ENCODE measurements around the gene CD46.
"Not testable (repeated sequence)": the region's sequence is repeated elsewhere in the genome, so short reads cannot be mapped to it uniquely, and the experiment has no call there.

Gene CD46

DNA sequence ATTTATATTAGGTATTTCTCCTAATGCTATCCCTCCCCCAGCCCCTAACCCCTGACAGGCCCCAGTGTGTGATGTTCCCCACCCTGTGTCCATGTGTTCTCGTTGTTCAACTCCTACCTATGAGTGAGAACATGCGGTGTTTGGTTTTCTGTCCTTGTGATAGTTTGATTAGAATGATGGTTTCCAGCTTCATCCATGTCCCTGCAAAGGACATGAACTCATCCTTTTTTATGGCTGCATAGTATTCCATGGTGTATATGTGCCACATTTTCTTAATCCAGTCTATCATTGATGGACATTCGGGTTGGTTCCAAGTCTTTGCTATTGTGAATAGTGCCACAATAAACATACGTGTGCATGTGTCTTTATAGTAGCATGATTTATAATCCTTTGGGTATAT is 18.7 kb downstream of the CD46 start:
- H3K79me2 ChIP-seq (ENCODE audit: control insufficient read depth, insufficient read depth, low read length, unreplicated experiment); H3K27ac ChIP-seq (ENCODE audit: low read depth, low read length); H3K4me1 ChIP-seq (ENCODE audit: control insufficient read depth, insufficient read depth, low read length, unreplicated experiment); H3K4me3 ChIP-seq (ENCODE audit: low read depth, low read length); H2AFZ ChIP-seq (ENCODE audit: low read length, unreplicated experiment); H3K27me3 ChIP-seq (ENCODE audit: insufficient read depth, low read length): not testable (repeated sequence)
- H3K36me3 ChIP-seq (ENCODE audit: insufficient read depth, low read length): peaks cover 16% of the 10 kb centered on the region; the same call in 1 of the 2 replicates

DNA sequence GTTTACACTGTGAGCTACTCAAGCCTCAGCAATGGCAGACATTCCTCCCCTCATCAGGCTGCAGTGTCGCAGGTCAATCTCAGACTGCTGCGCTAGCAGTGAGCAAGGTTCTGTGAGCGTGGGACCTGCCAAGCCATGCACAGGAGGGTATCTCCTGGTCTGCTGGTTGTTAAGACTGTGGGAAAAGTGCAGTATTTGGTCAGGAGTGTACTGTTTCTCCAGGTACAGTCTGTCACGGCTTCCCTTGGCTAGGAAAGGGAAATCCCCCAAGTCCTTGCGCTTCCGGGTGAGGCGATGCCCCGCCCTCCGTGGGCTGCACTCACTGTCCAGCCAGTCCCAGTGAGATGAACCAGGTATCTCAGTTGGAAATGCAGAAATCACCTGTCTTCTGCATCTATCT is 24.2 kb downstream of the CD46 start:
- not testable (repeated sequence) for H3K79me2 ChIP-seq (ENCODE audit: control insufficient read depth, insufficient read depth, low read length, unreplicated experiment); H3K4me3 ChIP-seq (ENCODE audit: low read depth, low read length); H3K27ac ChIP-seq (ENCODE audit: low read depth, low read length); H3K4me1 ChIP-seq (ENCODE audit: control insufficient read depth, insufficient read depth, low read length, unreplicated experiment); H2AFZ ChIP-seq (ENCODE audit: low read length, unreplicated experiment); H3K27me3 ChIP-seq (ENCODE audit: insufficient read depth, low read length)
- peaks cover 21% of the 10 kb centered on the region for H3K36me3 ChIP-seq (ENCODE audit: insufficient read depth, low read length)

- not testable (repeated sequence) for H3K27me3 ChIP-seq (ENCODE audit: insufficient read depth, low read length); H3K4me3 ChIP-seq (ENCODE audit: low read depth, low read length); H3K4me1 ChIP-seq (ENCODE audit: control insufficient read depth, insufficient read depth, low read length, unreplicated experiment); H3K27ac ChIP-seq (ENCODE audit: low read depth, low read length); H3K79me2 ChIP-seq (ENCODE audit: control insufficient read depth, insufficient read depth, low read length, unreplicated experiment); H2AFZ ChIP-seq (ENCODE audit: low read length, unreplicated experiment)
- H3K36me3 ChIP-seq (ENCODE audit: insufficient read depth, low read length): peaks cover 21% of the 10 kb centered on the region
Observed at GRCh38 chr1:207777412-207777811, 25.6 kb downstream of the CD46 start.

GRCh38 chr1:207779008-207779407 is 27.2 kb downstream of the CD46 start:
- Histone ChIP-seq H3K4me1 (ENCODE audit: control insufficient read depth, insufficient read depth, low read length, unreplicated experiment) (no peaks in the 10 kb centered on the region), H3K27me3 (ENCODE audit: insufficient read depth, low read length) (no peaks in the 10 kb centered on the region), H3K79me2 (ENCODE audit: control insufficient read depth, insufficient read depth, low read length, unreplicated experiment) (peaks cover 5% of the 10 kb centered on the region), H3K4me3 (ENCODE audit: low read depth, low read length) (no peak overlapping the region), H2AFZ (ENCODE audit: low read length, unreplicated experiment) (no peak overlapping the region), H3K27ac (ENCODE audit: low read depth, low read length) (no peak overlapping the region), H3K36me3 (ENCODE audit: insufficient read depth, low read length) (peaks cover 28% of the 10 kb centered on the region)

DNA sequence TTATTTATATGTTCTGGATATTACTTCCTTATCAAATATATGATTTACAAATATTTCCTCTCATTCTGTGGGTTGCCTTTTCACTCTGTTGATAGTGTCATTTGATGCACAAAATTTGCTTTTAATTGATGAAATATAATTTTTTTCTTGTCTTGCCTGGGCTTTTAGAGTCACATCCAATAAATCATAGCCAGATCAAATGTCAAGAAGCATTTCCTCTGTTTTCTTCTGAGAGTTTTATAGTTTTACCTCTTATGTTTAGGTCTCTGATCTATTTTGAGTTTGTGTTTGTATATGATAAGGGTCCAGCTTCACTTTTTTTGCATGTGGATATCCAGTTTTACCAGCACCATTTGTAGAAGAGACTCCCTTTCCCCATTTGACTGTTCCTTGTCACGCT is 29.5 kb downstream of the CD46 start:
- Histone ChIP-seq H3K36me3 (ENCODE audit: insufficient read depth, low read length) (peaks cover 38% of the 10 kb centered on the region), H3K27ac (ENCODE audit: low read depth, low read length) (no peak overlapping the region), H2AFZ (ENCODE audit: low read length, unreplicated experiment) (no peak overlapping the region), H3K4me3 (ENCODE audit: low read depth, low read length) (no peak overlapping the region), H3K79me2 (ENCODE audit: control insufficient read depth, insufficient read depth, low read length, unreplicated experiment) (peaks cover 5% of the 10 kb centered on the region), H3K4me1 (ENCODE audit: control insufficient read depth, insufficient read depth, low read length, unreplicated experiment) (no peaks in the 10 kb centered on the region), H3K27me3 (ENCODE audit: insufficient read depth, low read length) (no peaks in the 10 kb centered on the region)

- Histone ChIP-seq H3K36me3 (ENCODE audit: insufficient read depth, low read length) (peaks cover 24% of the 10 kb centered on the region), H3K27me3 (ENCODE audit: insufficient read depth, low read length) (no peaks in the 10 kb centered on the region), H3K4me1 (ENCODE audit: control insufficient read depth, insufficient read depth, low read length, unreplicated experiment) (peaks cover 5% of the 10 kb centered on the region), H2AFZ (ENCODE audit: low read length, unreplicated experiment) (no peak overlapping the region), H3K79me2 (ENCODE audit: control insufficient read depth, insufficient read depth, low read length, unreplicated experiment) (no peaks in the 10 kb centered on the region), H3K4me3 (ENCODE audit: low read depth, low read length) (no peak overlapping the region), H3K27ac (ENCODE audit: low read depth, low read length) (no peak overlapping the region)
Observed at GRCh38 chr1:207787776-207788175, 35.9 kb downstream of the CD46 start.

DNA sequence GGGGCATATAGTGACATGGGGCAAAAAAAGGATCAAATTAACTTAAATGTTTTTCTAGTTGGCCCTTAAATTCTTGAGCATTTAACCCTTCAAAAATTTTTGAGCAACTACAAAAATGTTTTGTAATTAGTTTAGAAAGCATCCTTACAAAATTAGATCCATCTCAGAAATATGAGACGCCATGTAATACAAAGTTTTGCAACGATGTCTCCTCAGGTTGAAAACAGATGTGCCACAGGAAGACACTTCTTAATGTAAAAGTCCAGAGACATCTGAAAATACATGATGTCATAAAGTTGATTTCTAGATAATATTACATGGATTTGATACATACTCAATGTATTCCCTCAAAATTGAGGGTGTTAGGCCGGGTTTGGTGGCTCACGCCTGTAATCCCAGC is 37.5 kb downstream of the CD46 start:
- Histone ChIP-seq H3K4me1 (ENCODE audit: control insufficient read depth, insufficient read depth, low read length, unreplicated experiment) (peaks cover 5% of the 10 kb centered on the region), H3K36me3 (ENCODE audit: insufficient read depth, low read length) (peaks cover 13% of the 10 kb centered on the region; the same call in 1 of the 2 replicates), H3K4me3 (ENCODE audit: low read depth, low read length) (no peak overlapping the region), H3K79me2 (ENCODE audit: control insufficient read depth, insufficient read depth, low read length, unreplicated experiment) (no peaks in the 10 kb centered on the region), H2AFZ (ENCODE audit: low read length, unreplicated experiment) (no peak overlapping the region), H3K27ac (ENCODE audit: low read depth, low read length) (no peak overlapping the region), H3K27me3 (ENCODE audit: insufficient read depth, low read length) (no peaks in the 10 kb centered on the region)

DNA sequence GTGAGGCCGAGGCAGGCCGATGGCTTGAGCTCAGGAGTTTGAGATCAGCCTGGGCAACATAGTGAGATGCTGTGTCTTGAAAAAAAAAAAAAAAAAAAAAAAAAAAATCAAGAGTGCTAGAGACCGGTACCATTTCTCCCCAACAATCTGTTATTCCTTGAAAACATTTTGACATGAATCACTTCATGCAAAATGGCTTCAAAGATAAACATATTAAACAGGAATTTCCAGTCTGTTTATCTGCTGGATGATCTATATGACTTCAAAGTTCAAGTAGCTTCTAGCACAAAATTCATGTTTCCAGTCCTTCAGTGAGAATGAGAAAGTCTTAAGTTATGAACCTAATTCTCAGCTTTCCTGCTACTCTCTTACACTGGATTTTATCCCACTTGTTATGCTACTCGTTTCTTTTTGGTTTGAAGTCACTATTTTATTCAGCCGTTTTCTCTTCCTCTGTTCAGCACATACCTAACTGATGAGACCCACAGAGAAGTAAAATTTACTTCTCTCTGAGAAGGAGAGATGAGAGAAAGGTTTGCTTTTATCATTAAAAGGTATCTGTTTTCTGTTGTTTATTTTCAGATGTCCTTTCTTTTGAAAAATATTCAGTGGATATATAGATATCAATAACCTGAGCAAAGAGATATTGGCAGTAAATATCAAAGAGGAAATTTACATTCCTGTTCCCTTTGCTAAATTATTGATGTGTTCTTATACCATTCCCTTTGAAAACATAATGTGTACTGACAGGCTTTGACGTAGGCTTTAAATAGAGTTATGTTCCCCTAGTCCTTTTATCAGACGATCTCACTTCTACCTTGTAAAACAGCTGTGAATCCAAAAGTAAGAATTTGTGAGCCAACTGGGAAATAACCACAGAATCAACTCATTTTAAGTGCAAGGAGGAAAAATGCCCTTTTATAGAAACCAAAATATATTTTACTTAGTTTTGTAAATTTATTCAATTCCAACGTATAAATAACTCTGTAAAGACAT is 38.2 kb downstream of the CD46 start:
- Histone ChIP-seq H3K27me3 (ENCODE audit: insufficient read depth, low read length) (no peaks in the 10 kb centered on the region), H2AFZ (ENCODE audit: low read length, unreplicated experiment) (no peak overlapping the region), H3K36me3 (ENCODE audit: insufficient read depth, low read length) (peaks cover 6% of the 10 kb centered on the region; the same call in 1 of the 2 replicates), H3K4me1 (ENCODE audit: control insufficient read depth, insufficient read depth, low read length, unreplicated experiment) (peaks cover 5% of the 10 kb centered on the region), H3K79me2 (ENCODE audit: control insufficient read depth, insufficient read depth, low read length, unreplicated experiment) (no peaks in the 10 kb centered on the region), H3K4me3 (ENCODE audit: low read depth, low read length) (no peak overlapping the region), H3K27ac (ENCODE audit: low read depth, low read length) (no peak overlapping the region)

DNA sequence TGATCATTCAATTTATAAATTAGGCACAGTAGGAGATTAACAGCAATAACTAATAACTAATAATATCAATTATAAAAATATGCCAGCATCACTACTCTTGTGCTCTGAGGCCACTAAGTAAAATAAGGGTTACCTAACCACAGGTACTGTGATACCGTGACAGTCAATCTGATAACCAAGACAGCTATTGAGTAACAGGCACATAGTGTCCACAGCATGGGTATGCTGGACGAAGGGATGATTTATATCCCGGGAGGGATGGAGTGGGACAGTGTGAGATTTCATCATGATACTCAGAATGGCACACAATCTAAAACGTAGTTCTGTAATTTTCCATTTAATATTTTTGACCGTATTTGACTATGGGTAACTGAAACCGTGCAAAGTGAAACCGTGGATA is 39.4 kb downstream of the CD46 start:
- Histone ChIP-seq H3K27me3 (ENCODE audit: insufficient read depth, low read length) (no peaks in the 10 kb centered on the region), H2AFZ (ENCODE audit: low read length, unreplicated experiment) (no peak overlapping the region), H3K4me1 (ENCODE audit: control insufficient read depth, insufficient read depth, low read length, unreplicated experiment) (peaks cover 5% of the 10 kb centered on the region), H3K27ac (ENCODE audit: low read depth, low read length) (no peak overlapping the region), H3K4me3 (ENCODE audit: low read depth, low read length) (no peak overlapping the region), H3K36me3 (ENCODE audit: insufficient read depth, low read length) (peaks cover 6% of the 10 kb centered on the region; the same call in 1 of the 2 replicates), H3K79me2 (ENCODE audit: control insufficient read depth, insufficient read depth, low read length, unreplicated experiment) (no peaks in the 10 kb centered on the region)

- Histone ChIP-seq H3K27me3 (ENCODE audit: insufficient read depth, low read length) (no peaks in the 10 kb centered on the region), H3K79me2 (ENCODE audit: control insufficient read depth, insufficient read depth, low read length, unreplicated experiment) (no peaks in the 10 kb centered on the region), H3K36me3 (ENCODE audit: insufficient read depth, low read length) (peaks cover 6% of the 10 kb centered on the region; the same call in 1 of the 2 replicates), H3K4me3 (ENCODE audit: low read depth, low read length) (no peak overlapping the region), H3K27ac (ENCODE audit: low read depth, low read length) (no peak overlapping the region), H2AFZ (ENCODE audit: low read length, unreplicated experiment) (no peak overlapping the region), H3K4me1 (ENCODE audit: control insufficient read depth, insufficient read depth, low read length, unreplicated experiment) (no peaks in the 10 kb centered on the region)
Observed at GRCh38 chr1:207793327-207793726, 41.5 kb downstream of the CD46 start.

GRCh38 chr1:207794861-207795260 is 43.0 kb downstream of the CD46 start:
- Histone ChIP-seq H3K4me3 (ENCODE audit: low read depth, low read length) (no peak overlapping the region), H3K27ac (ENCODE audit: low read depth, low read length) (no peak overlapping the region), H3K79me2 (ENCODE audit: control insufficient read depth, insufficient read depth, low read length, unreplicated experiment) (no peaks in the 10 kb centered on the region), H3K36me3 (ENCODE audit: insufficient read depth, low read length) (no peaks in the 10 kb centered on the region; the same call in 1 of the 2 replicates), H2AFZ (ENCODE audit: low read length, unreplicated experiment) (no peak overlapping the region), H3K4me1 (ENCODE audit: control insufficient read depth, insufficient read depth, low read length, unreplicated experiment) (no peaks in the 10 kb centered on the region), H3K27me3 (ENCODE audit: insufficient read depth, low read length) (no peaks in the 10 kb centered on the region)
